C1 segment of cervical spinal cord (tissue), 14 donors: ENCODE measurements around the gene SPOCK1.
"Not testable (repeated sequence)": the region's sequence is repeated elsewhere in the genome, so short reads cannot be mapped to it uniquely, and the experiment has no call there.

Experiments
- DNase-seq, 14 donors: peaks; one replicate each; lab custom pipeline; 2025; lab: John Stamatoyannopoulos, UW

The SPOCK1 gene

GRCh38 chr5:137498736-137499505 lies at the start of gene SPOCK1:
Gene SPOCK1 (minus strand): TSS chr5:137499326.
- peak in 12 of 14 donors; percentile 20 to 85 (median 45) for DNase-seq

DNA sequence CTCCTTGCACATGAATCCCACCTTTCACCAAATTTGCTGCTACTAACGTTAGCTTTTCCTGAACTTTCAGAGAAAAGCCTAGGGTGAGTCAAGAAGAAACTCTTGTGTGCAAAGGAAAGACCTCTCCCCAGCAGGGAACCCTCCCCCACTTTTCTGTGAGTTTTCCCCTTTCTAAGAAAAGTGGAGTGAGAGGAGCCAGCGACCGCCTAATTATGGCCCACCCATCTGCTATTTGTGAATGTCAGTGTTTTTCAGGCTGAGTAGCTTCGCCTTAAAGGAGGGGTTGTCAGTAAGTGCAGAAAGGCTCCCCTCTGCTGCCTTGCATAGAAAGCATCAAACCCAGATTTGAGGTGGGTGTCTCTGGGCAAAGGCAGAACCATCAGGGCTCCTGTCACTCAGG lies 46.8 kb upstream of the SPOCK1 start:
- DNase-seq: no peak

GRCh38 chr5:137535449-137535848 lies 36.3 kb upstream of the SPOCK1 start:
- DNase-seq: not testable (repeated sequence)

DNA sequence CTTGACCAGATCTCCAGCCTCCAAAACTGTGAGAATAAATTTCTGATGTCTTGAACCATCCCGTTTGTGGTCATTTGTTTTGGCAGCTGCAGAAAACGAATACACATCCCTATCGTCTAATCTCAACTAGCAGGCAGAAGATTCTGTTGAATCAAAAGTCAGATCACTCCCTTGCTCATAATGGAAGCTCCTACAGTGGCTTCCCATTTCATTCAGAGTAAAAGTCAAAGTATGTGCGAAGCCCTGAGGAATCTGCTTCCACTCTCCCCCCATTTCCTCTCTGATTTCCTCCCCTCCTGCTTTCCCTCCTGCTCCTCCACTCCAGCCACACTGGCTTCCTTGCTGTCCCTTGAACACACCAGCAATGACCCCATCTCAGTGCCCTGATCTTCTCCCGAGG lies 34.8 kb upstream of the SPOCK1 start:
- no peak for DNase-seq

DNA sequence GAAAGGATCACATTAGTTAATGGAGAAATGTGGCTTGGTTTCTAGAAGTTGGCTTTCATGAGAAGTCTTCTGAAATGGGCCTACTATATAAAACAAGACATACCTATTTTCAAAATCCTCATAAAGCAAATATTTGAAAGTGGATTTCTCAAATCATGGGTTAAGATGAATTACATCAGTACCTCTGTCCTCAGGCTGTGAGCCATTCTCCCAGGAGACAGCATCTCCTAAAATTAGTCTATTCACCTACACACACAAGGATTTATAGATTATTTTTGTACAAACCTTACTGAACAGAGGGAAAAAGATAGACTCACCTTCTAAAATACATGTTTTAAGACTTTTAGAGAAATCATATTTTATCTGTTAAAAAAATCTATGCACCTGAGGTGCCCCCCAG lies 32.1 kb upstream of the SPOCK1 start:
- DNase-seq: no peak

GRCh38 chr5:137521246-137521645 lies 22.1 kb upstream of the SPOCK1 start:
- DNase-seq: no peak

GRCh38 chr5:137516961-137517360 lies 17.8 kb upstream of the SPOCK1 start:
- DNase-seq: no peak

GRCh38 chr5:137516251-137516797 lies 17.2 kb upstream of the SPOCK1 start:
- no peak for DNase-seq

DNA sequence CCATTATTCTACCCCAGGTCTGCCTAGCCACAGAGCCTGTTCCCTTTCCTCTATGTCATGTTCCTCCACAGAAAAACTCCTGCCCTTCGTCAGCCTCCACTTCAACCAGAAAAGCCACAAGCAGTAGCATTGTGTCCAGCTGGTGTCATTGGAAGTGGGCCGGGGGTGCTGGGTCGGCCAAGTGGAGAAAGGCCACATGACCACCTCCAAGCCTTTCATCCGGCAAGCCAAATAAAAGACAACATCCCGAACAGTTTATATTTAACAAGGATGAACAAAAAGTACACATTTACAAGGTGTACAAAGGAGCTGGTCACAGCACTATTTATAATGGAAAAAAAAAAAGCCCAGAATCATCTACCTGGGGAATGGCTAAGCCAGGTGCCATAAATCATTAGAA lies 16.1 kb upstream of the SPOCK1 start:
- DNase-seq: no peak

DNA sequence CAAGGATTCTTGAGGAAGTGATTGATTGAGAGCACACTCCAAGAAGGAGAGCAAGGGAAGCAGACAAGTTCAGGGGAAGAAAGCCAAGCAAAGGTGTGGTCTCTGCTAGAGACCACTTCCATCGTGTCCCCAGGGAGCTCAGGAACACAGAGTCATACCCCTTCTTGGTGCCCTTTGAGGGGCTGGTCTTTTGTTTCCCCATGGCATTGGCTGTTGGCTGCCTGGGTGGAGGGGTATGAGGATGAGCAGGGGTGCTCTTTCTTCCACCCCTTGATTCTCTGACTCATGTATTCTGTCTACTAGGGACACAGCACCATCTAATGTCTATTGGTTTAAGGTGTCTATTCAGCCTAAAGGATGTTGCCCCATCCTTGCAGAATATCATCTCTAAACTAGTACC lies 11.5 kb upstream of the SPOCK1 start:
- no peak for DNase-seq

DNA sequence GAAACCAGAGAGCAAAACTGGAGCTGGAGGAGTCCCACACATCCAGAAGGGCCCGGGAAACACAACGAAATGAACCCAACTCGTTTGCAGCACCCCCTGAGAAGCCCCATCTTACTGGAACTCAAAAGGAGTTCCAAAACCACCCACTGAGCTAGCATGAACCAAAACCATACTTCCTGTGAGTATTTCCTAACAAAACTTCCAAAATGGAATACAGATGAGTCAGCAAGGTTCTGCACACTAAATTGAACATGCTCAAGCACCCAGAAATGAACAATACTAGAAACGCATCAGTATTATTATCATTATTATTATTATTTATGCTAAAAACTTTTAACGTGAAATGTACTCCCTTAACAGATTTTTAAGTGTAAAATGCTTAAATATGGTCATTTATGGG lies 8.0 kb upstream of the SPOCK1 start:
- DNase-seq: no peak

GRCh38 chr5:137506296-137506695 lies 7.2 kb upstream of the SPOCK1 start:
- DNase-seq: no peak

GRCh38 chr5:137504916-137505315 lies 5.8 kb upstream of the SPOCK1 start:
- DNase-seq: no peak

GRCh38 chr5:137503456-137503855 lies 4.3 kb upstream of the SPOCK1 start:
- no peak for DNase-seq

- DNase-seq: no peak
Observed at GRCh38 chr5:137502632-137503031, 3.5 kb upstream of the SPOCK1 start.

DNA sequence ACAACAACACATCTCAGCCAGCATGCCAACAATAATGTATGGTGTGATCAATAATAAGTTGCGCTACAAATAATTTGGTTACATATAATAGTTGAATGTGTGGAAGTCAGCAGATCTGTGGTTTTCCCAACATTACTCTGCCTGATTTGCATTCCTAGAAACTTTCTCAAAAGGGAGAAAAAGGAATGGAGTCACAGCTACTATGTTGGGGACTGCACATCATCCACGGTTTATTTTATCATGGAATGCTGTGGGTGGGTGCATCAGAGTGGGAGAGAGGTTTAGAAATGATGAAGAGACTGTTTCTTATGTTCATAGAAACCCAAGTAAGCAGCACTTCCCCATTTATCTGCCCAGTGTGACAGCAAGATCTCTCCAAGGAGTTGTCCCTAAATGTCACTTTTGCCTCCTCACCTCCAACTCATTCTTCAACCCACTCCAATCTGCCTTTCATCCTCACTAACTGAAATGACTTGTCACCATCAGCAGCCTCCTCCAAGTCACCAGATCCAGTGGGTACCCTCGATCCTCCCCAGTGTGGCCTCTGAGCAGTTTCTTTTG lies 2.8 kb upstream of the SPOCK1 start:
- no peak for DNase-seq

DNA sequence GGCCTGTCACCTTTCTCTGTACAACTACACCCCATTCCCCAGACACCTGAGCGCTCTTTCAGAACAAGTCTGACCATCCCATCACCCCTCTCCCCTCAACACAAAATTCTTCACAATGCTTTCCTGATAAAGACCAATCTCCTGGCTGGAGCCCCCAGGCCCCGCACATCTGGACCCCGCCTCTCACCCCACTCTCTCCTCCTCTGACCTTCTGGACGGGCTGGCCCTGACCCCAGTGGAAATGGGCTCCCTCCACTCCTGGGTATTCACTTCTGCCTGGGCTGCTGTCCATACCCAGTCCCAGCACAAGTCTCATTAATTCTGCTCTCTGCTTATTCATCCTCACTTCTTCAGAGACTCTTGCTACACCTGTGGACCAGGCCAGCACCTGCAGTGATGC lies 2.1 kb upstream of the SPOCK1 start:
- no peak for DNase-seq

- DNase-seq: no peak
Observed at GRCh38 chr5:137500615-137501225, 1.6 kb upstream of the SPOCK1 start.

DNA sequence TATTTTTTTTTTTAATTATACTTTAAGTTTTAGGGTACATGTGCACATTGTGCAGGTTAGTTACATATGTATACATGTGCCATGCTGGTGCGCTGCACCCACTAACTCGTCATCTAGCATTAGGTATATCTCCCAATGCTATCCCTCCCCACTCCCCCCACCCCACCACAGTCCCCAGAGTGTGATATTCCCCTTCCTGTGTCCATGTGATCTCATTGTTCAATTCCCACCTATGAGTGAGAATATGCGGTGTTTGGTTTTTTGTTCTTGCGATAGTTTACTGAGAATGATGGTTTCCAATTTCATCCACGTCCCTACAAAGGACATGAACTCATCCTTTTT lies 351 bp upstream of the SPOCK1 start:
- not testable (repeated sequence) for DNase-seq

- DNase-seq: peak in 3 of 14 donors; percentile 23 to 36 (median 30)
Observed at GRCh38 chr5:137498301-137498735, 808 bp downstream of the SPOCK1 start.

- DNase-seq: peak in 7 of 14 donors; percentile 7 to 43 (median 39)
Observed at GRCh38 chr5:137497396-137498290, 1.5 kb downstream of the SPOCK1 start.

DNA sequence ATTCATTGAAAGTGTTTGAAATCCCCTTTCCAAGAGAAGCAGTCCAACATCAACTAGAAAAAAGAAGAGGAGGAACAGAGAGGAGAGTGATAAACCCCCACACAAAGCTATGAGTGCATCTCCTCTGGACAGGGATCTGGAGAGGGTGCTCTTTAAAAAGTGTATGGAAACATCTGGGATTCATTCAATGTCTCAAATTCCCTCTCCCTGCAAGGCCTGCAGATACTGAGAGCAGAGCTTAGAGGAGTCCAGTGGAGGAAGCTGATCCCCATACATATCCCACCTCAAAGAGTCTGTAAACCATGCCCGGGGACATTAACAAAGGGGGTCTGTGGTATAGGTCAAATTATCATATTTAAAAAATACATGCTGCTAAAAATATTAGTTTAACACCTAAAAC lies 2.2 kb downstream of the SPOCK1 start:
- DNase-seq: peak in 1 of 14 donors; percentile 33
